Measurements from ENCODE around the gene NTM.

DNA sequence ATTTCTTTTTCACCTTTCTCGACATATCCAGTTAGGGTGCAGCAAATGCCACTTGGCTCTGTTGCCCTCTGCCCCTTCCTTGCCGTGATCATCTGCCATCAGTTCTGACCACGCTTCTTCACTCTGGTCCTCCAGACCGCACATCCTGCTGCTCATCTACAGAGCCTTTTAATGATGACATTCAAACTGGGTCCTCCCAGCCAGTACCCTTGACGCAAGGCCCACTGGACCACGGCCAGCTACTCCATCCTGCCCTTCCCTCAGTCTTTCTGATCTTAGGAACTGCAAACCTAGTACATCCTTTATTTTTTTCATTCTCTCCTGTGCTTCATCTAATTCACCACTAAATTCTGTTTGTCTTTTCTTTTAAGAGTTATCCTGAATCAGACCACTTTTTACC, 551.8 kb downstream of the NTM start:
- TF ChIP-seq, protein P1, sequence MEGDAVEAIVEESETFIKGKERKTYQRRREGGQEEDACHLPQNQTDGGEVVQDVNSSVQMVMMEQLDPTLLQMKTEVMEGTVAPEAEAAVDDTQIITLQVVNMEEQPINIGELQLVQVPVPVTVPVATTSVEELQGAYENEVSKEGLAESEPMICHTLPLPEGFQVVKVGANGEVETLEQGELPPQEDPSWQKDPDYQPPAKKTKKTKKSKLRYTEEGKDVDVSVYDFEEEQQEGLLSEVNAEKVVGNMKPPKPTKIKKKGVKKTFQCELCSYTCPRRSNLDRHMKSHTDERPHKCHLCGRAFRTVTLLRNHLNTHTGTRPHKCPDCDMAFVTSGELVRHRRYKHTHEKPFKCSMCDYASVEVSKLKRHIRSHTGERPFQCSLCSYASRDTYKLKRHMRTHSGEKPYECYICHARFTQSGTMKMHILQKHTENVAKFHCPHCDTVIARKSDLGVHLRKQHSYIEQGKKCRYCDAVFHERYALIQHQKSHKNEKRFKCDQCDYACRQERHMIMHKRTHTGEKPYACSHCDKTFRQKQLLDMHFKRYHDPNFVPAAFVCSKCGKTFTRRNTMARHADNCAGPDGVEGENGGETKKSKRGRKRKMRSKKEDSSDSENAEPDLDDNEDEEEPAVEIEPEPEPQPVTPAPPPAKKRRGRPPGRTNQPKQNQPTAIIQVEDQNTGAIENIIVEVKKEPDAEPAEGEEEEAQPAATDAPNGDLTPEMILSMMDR (IDR thresholded peaks at IDR 0.05): no peak
- TF ChIP-seq POLR2A (IDR thresholded peaks at IDR 0.05): no peak

All from uterus (tissue), 2 donors.